Loucy (cell line): Measurements from ENCODE around the gene DENND2A.

Source experiments
- H2AFZ ChIP-seq: fragments of 200-600 bp; sonication (generic); 2 replicates; pipeline ENCODE4 v1.6.0; 2016; ENCODE audit warnings: antibody characterized with exemption, mild to moderate bottlenecking, low read length, moderate library complexity
- H3F3A ChIP-seq: fragments of 200-600 bp; 2 replicates; pipeline ENCODE4 v1.6.0; 2016; ENCODE audit warnings: antibody characterized with exemption, low read depth, mild to moderate bottlenecking
- H3K27me3 ChIP-seq: fragments of 200-600 bp; sonication (generic); 2 replicates; pipeline ENCODE4 v1.6.1; 2014; ENCODE audit warnings: low read length, mild to moderate bottlenecking; ENCODE audit not compliant: insufficient read depth, poor library complexity, severe bottlenecking
- H3K36me3 ChIP-seq: fragments of 200-600 bp; sonication (generic); 2 replicates; pipeline ENCODE4 v1.6.1; 2016; ENCODE audit warnings: low read length; ENCODE audit not compliant: insufficient read depth
- H3K4me1 ChIP-seq: fragments of 200-600 bp; sonication (generic); 2 replicates; pipeline ENCODE4 v1.5.1; 2014; ENCODE audit warnings: low read length, mild to moderate bottlenecking; ENCODE audit not compliant: insufficient read depth, poor library complexity, severe bottlenecking
- H3K4me2 ChIP-seq: fragments of 200-600 bp; sonication (generic); 2 replicates; pipeline ENCODE4 v1.6.0; 2014; ENCODE audit warnings: antibody characterized with exemption, low read length, low read depth, mild to moderate bottlenecking; ENCODE audit not compliant: poor library complexity, severe bottlenecking
- H3K4me3 ChIP-seq: fragments of 200-600 bp; sonication (generic); 2 replicates; pipeline ENCODE4 v1.5.1; 2014; ENCODE audit warnings: low read length, mild to moderate bottlenecking, mixed read lengths; ENCODE audit not compliant: poor library complexity, severe bottlenecking
- H3K79me2 ChIP-seq: fragments of 200-600 bp; sonication (generic); 2 replicates; pipeline ENCODE4 v1.6.1; 2014; ENCODE audit warnings: low read length; ENCODE audit not compliant: insufficient read depth
- H3K9ac ChIP-seq: fragments of 200-600 bp; sonication (generic); 2 replicates; pipeline ENCODE4 v1.6.0; 2014; ENCODE audit warnings: mild to moderate bottlenecking, low read depth, low read length, moderate library complexity; ENCODE audit not compliant: poor library complexity, severe bottlenecking
- H3K9me2 ChIP-seq: fragments of 200-600 bp; sonication (generic); replicated peaks from 2 replicates; pipeline ENCODE4 v1.6.1; 2016; ENCODE audit warnings: low read depth, low read length, mixed read lengths
- H3K9me3 ChIP-seq: fragments of 200-600 bp; sonication (generic); 2 replicates; pipeline ENCODE4 v1.6.1; 2014; ENCODE audit warnings: mild to moderate bottlenecking, antibody characterized with exemption, low read length, low read depth; ENCODE audit not compliant: insufficient read depth
- H4K20me1 ChIP-seq: fragments of 200-600 bp; sonication (generic); 2 replicates; pipeline ENCODE4 v1.6.0; 2014; ENCODE audit warnings: antibody characterized with exemption, low read length, mild to moderate bottlenecking; ENCODE audit not compliant: insufficient read depth, poor library complexity, severe bottlenecking
- EZH2phosphoT487 ChIP-seq: fragments of 200-600 bp; IDR thresholded peaks from 2 replicates; pipeline ENCODE4 v1.6.1; 2018; ENCODE audit warnings: antibody characterized with exemption, mild to moderate bottlenecking, moderate library complexity, borderline replicate concordance
- TF ChIP-seq, protein P1 (sequence below): fragments of 200-600 bp; sonication (generic); conservative IDR thresholded peaks from 2 replicates; pipeline ENCODE4 v1.5.1; 2014; ENCODE audit warnings: mild to moderate bottlenecking, antibody characterized with exemption, low read length

Gene DENND2A

DNA sequence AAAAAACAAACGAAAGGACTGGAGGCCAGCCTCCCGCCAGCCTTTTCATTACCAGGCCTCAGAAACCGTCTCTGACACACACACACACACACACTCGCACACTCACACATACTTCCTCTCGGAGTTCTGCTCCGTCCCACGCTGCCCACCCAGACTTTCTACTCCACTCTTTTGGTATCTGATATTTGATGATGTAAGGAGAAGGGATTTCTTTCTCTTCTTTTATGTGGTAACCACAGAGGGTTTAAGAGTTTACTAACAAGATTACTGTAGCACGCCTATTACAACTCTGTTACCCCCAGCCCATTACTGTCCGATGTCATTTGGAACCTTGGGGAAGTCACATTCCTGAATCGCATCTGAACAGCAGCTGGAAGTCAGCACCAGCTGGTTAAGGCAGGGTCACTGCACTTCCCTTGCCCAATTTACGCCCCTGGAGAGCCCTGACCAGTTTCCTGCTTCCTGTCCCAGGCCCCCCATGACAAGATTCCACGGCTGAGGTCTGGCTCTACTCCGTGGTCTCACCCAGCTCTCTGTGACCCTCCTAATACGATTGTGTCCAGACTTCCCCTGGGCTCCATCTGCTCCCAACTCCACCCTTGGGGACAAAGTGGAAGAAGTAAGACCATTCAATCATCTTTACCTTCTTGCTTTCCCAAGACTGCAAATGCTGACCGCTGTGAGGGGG lies 1.1 kb downstream of the DENND2A start:
- Histone ChIP-seq H3K9me3 (no peaks in the 10 kb centered on the region), H2AFZ (no peak overlapping the region), H3K36me3 (no peaks in the 10 kb centered on the region), H3K9me2 (no peaks in the 10 kb centered on the region), H3K9ac (no peak overlapping the region), H3K27me3 (no peaks in the 10 kb centered on the region), H3K79me2 (no peaks in the 10 kb centered on the region), H3K4me2 (no peak overlapping the region), H3K4me1 (no peaks in the 10 kb centered on the region), H4K20me1 (no peaks in the 10 kb centered on the region), H3F3A (no peaks in the 10 kb centered on the region), H3K4me3 (no peak overlapping the region)
- TF ChIP-seq, protein P1, sequence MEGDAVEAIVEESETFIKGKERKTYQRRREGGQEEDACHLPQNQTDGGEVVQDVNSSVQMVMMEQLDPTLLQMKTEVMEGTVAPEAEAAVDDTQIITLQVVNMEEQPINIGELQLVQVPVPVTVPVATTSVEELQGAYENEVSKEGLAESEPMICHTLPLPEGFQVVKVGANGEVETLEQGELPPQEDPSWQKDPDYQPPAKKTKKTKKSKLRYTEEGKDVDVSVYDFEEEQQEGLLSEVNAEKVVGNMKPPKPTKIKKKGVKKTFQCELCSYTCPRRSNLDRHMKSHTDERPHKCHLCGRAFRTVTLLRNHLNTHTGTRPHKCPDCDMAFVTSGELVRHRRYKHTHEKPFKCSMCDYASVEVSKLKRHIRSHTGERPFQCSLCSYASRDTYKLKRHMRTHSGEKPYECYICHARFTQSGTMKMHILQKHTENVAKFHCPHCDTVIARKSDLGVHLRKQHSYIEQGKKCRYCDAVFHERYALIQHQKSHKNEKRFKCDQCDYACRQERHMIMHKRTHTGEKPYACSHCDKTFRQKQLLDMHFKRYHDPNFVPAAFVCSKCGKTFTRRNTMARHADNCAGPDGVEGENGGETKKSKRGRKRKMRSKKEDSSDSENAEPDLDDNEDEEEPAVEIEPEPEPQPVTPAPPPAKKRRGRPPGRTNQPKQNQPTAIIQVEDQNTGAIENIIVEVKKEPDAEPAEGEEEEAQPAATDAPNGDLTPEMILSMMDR: no peak
- no peak for TF ChIP-seq EZH2phosphoT487

DNA sequence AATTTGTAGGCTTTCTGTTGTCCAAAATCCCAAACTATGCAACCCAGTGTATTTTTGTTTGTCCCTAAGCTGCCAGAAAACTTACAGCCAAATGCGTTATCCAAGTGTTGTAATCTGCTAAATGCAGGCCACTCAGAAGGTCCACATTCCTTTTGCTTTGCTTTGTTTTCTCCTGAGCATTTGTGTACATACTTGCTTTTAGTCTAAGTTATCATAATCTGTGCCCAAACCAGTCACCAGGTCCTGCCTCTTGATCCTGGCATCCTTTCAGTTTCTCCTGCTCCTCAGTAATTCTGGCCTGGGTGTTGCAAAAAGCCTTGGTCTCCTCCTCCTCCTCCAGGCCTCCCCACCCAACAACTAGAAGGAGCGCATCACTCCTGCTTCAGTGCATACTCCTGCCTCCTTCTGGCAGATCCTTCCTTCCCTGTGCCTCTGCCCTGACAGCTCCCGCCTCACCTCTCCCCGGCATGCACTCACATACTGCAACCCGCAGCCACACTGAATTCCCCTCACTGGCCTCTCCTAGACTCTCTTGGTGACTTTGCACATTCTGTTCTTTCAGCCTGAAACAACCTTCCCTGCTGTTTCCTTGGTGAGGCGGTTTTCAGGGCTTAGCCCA lies 2.3 kb downstream of the DENND2A start:
- Histone ChIP-seq H3K9me3 (no peaks in the 10 kb centered on the region), H3K9me2 (no peaks in the 10 kb centered on the region), H4K20me1 (no peaks in the 10 kb centered on the region), H2AFZ (no peak overlapping the region), H3K4me3 (no peak overlapping the region), H3K4me2 (no peak overlapping the region), H3K4me1 (no peaks in the 10 kb centered on the region), H3K79me2 (no peaks in the 10 kb centered on the region), H3K36me3 (no peaks in the 10 kb centered on the region), H3K27me3 (no peaks in the 10 kb centered on the region), H3K9ac (no peak overlapping the region), H3F3A (no peaks in the 10 kb centered on the region)
- TF ChIP-seq, protein P1: no peak
- TF ChIP-seq EZH2phosphoT487: no peak

DNA sequence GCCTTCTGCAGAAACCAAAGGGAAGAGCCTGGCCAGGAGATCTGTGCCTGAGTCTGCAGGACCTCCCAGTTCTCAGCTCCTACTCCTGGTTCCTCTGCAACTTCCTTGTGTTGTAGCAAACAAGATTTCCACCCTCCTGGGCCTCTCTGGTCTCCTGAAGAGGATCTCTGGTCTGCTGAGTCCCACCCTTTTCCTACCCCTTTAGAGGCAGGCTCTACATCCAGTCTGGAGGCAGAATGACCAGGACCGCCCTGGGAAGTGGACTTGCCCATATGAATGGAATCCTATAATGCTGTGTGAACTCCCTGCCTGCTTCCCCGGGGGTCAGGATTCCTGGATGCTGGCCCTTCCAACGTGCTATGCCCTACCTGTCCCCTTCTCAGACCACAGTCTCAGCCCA lies 3.2 kb downstream of the DENND2A start:
- H3K4me2 ChIP-seq: no peak overlapping the region

More for the DNA sequence above, 3.2 kb downstream of the DENND2A start:
- H4K20me1 ChIP-seq: no peaks in the 10 kb centered on the region
- H3F3A ChIP-seq: no peaks in the 10 kb centered on the region
- no peaks in the 10 kb centered on the region for H3K36me3 ChIP-seq
- H3K9me2 ChIP-seq: no peaks in the 10 kb centered on the region
- no peak overlapping the region for H3K9ac ChIP-seq
- H3K9me3 ChIP-seq: no peaks in the 10 kb centered on the region
- no peaks in the 10 kb centered on the region for H3K27me3 ChIP-seq
- no peak for TF ChIP-seq EZH2phosphoT487
- TF ChIP-seq, protein P1: no peak
- H2AFZ ChIP-seq: no peak overlapping the region
- H3K79me2 ChIP-seq: no peaks in the 10 kb centered on the region
- H3K4me1 ChIP-seq: no peaks in the 10 kb centered on the region
- H3K4me3 ChIP-seq: no peak overlapping the region
